Fibroblast of villous mesenchyme (primary cell): Measurements from ENCODE around the gene MTCH2. TPM values are rescaled to one million over a fixed set of nuclear protein-coding genes. Genes with fewer than 3 reads are reported as not detected.
"Not testable (repeated sequence)": the region's sequence is repeated elsewhere in the genome, so short reads cannot be mapped to it uniquely, and the experiment has no call there.

Experiments used
- DNase-seq: peaks from one replicate; pipeline ENCODE4 v3.0.0-alpha.2; 2010; ENCODE audit warnings: low read depth
- H3K4me3 ChIP-seq: 2 replicates; pipeline ENCODE4 v1.5.1; 2011; ENCODE audit warnings: low read depth, mild to moderate bottlenecking, low read length
- CTCF ChIP-seq: IDR thresholded peaks from 2 replicates; pipeline ENCODE4 v1.5.1; 2012; ENCODE audit warnings: low read depth, mild to moderate bottlenecking, low read length; ENCODE audit not compliant: insufficient read depth
- total RNA-seq: library from RNA; depleted of rRNA; stranded (reverse); fragments of >200 nt; gene quantifications from 2 replicates; pipeline ENCODE4 v1.2.3, GENCODE V29; 2012

Gene MTCH2
- total RNA-seq, 1 donor, result 102 TPM

- DNase-seq, result no peak
Measured at GRCh38 chr11:47641600-47642098, 710 bp downstream of the MTCH2 start.

GRCh38 chr11:47640506-47640905 lies 1.9 kb downstream of the MTCH2 start:
- not testable (repeated sequence) for H3K4me3 ChIP-seq, DNase-seq

More at GRCh38 chr11:47641600-47642098, 710 bp downstream of the MTCH2 start:
- peak overlapping the region; percentile 91 for H3K4me3 ChIP-seq
- TF ChIP-seq CTCF, result no peak

GRCh38 chr11:47636331-47636730 lies 6.0 kb downstream of the MTCH2 start:
- not testable (repeated sequence) for H3K4me3 ChIP-seq, DNase-seq

- no peak for TF ChIP-seq CTCF
- no peak overlapping the region for H3K4me3 ChIP-seq
- no peak for DNase-seq
Measured at GRCh38 chr11:47631473-47631872, 10.9 kb downstream of the MTCH2 start.

- H3K4me3 ChIP-seq, result no peak overlapping the region
Measured at GRCh38 chr11:47628026-47628425, 14.3 kb downstream of the MTCH2 start.

GRCh38 chr11:47626234-47626633 lies 16.1 kb downstream of the MTCH2 start:
- no peak for DNase-seq
- TF ChIP-seq CTCF, result no peak
- no peak overlapping the region for H3K4me3 ChIP-seq

More at GRCh38 chr11:47628026-47628425, 14.3 kb downstream of the MTCH2 start:
- TF ChIP-seq CTCF, result no peak
- DNase-seq, result no peak

GRCh38 chr11:47620836-47621378 lies 21.5 kb downstream of the MTCH2 start:
- TF ChIP-seq CTCF, result no peak

GRCh38 chr11:47617417-47617809 lies 24.9 kb downstream of the MTCH2 start:
- peak; percentile 83 for DNase-seq
- TF ChIP-seq CTCF, result no peak

More at GRCh38 chr11:47620836-47621378, 21.5 kb downstream of the MTCH2 start:
- no peak for DNase-seq
- no peak overlapping the region for H3K4me3 ChIP-seq

More at GRCh38 chr11:47617417-47617809, 24.9 kb downstream of the MTCH2 start:
- H3K4me3 ChIP-seq, result no peak overlapping the region
